SK-N-SH (cell line): Measurements from ENCODE around the gene NOP9. TPM values are rescaled to one million over a fixed set of nuclear protein-coding genes. Genes with fewer than 3 reads are reported as not detected.
A peak's percentile ranks its signal among the peaks of the same experiment; 100 is the strongest.

Experiments
- CTCF ChIA-PET: fragments of 300-600, 350-600 bp; formaldehyde crosslinking; extraction: SDS; loops from one replicate; lab custom pipeline; 2021; lab: Yijun Ruan, JAX
- POLR2A ChIA-PET: fragments of 350-600 bp; sonication (Branson Sonifier 250); formaldehyde crosslinking; extraction: SDS; loops from one replicate; lab custom pipeline; 2020; ENCODE audit warnings: antibody characterized with exemption, inconsistent platforms; lab: Yijun Ruan, JAX
- DNase-seq: peaks from one replicate; pipeline ENCODE4 v3.0.0; 2012
- H2AFZ ChIP-seq: fragments of 200-600 bp; sonication (generic); 2 replicates; pipeline ENCODE4 v1.8.1; 2016; ENCODE audit warnings: antibody characterized with exemption, mild to moderate bottlenecking, low read depth
- H3F3A ChIP-seq: fragments of 200-600 bp; sonication (generic); replicated peaks from 2 replicates; pipeline ENCODE3; 2016; ENCODE audit warnings: antibody characterized with exemption, mild to moderate bottlenecking; ENCODE audit not compliant: insufficient read depth
- H3K27ac ChIP-seq, 2 experiments: fragments of 200-500 bp in 1 of 2; fragments of 200-600 bp in 1 of 2; sonication (Bioruptor generic) in 1 of 2; sonication (generic), shearing (Covaris generic) in 1 of 2; 2 replicates each; pipeline versions ENCODE4 v1.5.1 to v1.6.1; 2014 to 2016; ENCODE audit warnings: low read depth in 2 of 2, inconsistent platforms in 1 of 2, low read length in 1 of 2, mild to moderate bottlenecking in 1 of 2, mixed read lengths in 1 of 2
- H3K27me3 ChIP-seq: fragments of 200-600 bp; sonication (generic), shearing (Covaris generic); 2 replicates; pipeline ENCODE4 v1.6.1; 2016; ENCODE audit warnings: mixed run types; ENCODE audit not compliant: insufficient read depth
- H3K36me3 ChIP-seq, 2 experiments: fragments of 200-500 bp in 1 of 2; fragments of 200-600 bp in 1 of 2; sonication (Bioruptor generic) in 1 of 2; sonication (generic) in 1 of 2; replicated peaks in 1 of 2; 2 replicates each; pipeline versions ENCODE3 to v1.5.1; 2014 to 2016; ENCODE audit warnings: low read length in 1 of 2, mild to moderate bottlenecking in 1 of 2; ENCODE audit not compliant: insufficient read depth in 2 of 2, control insufficient read depth in 1 of 2
- H3K4me1 ChIP-seq, 2 experiments: fragments of 200-500 bp in 1 of 2; fragments of 200-600 bp in 1 of 2; sonication (Bioruptor generic) in 1 of 2; sonication (generic), shearing (Covaris generic) in 1 of 2; 2 replicates each; pipeline versions ENCODE4 v1.5.1 to v1.6.1; 2014 to 2016; ENCODE audit warnings: low read depth in 1 of 2, low read length in 1 of 2, mixed run types in 1 of 2; ENCODE audit not compliant: insufficient read depth in 2 of 2, control insufficient read depth in 1 of 2
- H3K4me2 ChIP-seq: fragments of 200-600 bp; sonication (generic), shearing (Covaris generic); 2 replicates; pipeline ENCODE4 v1.6.1; 2017; ENCODE audit warnings: mixed run types
- H3K4me3 ChIP-seq, 2 experiments: fragments of 200-500 bp in 1 of 2; fragments of 200-600 bp in 1 of 2; sonication (Bioruptor generic) in 1 of 2; sonication (generic), shearing (Covaris generic) in 1 of 2; 2 replicates each; pipeline versions ENCODE4 v1.5.1 to v1.8.1; 2014 to 2016; ENCODE audit warnings: low read depth in 2 of 2, inconsistent platforms in 1 of 2, low read length in 1 of 2, mild to moderate bottlenecking in 1 of 2, mixed read lengths in 1 of 2, moderate library complexity in 1 of 2
- H3K79me2 ChIP-seq: fragments of 200-600 bp; sonication (generic); 2 replicates; pipeline ENCODE4 v1.8.1; 2017; ENCODE audit warnings: mild to moderate bottlenecking; ENCODE audit not compliant: insufficient read depth
- H3K9ac ChIP-seq: fragments of 200-600 bp; sonication (generic); 2 replicates; pipeline ENCODE4 v1.6.1; 2017; ENCODE audit warnings: mixed run types
- H3K9me2 ChIP-seq: fragments of 200-600 bp; sonication (generic); 2 replicates; pipeline ENCODE4 v1.6.1; 2017; ENCODE audit warnings: mixed run types
- H3K9me3 ChIP-seq: fragments of 200-600 bp; sonication (generic); 2 replicates; pipeline ENCODE4 v1.6.1; 2017; ENCODE audit warnings: mixed run types, mild to moderate bottlenecking, moderate library complexity
- H4K20me1 ChIP-seq: fragments of 200-600 bp; sonication (generic); 2 replicates; pipeline ENCODE4 v1.6.1; 2017; ENCODE audit warnings: mild to moderate bottlenecking, mixed run types; ENCODE audit not compliant: insufficient read depth
- FOXJ3 ChIP-seq: sonication (generic); formaldehyde crosslinking; IDR thresholded peaks from 2 replicates; pipeline ENCODE4 v1.5.1; 2020; ENCODE audit warnings: mild to moderate bottlenecking, missing genetic modification reagents
- JUND ChIP-seq: IDR thresholded peaks from 2 replicates; pipeline ENCODE4 v1.4.0; 2012
- MXI1 ChIP-seq: IDR thresholded peaks from 2 replicates; pipeline ENCODE4 v1.6.1; 2012; ENCODE audit warnings: mild to moderate bottlenecking, low read depth, low read length, improper control_type of control experiment
- NFIC ChIP-seq: IDR thresholded peaks from 2 replicates; pipeline ENCODE4 v1.4.0; 2012; ENCODE audit warnings: borderline replicate concordance
- NRF1 ChIP-seq: IDR thresholded peaks from 2 replicates; pipeline ENCODE4 v1.6.1; 2012; ENCODE audit warnings: low read depth, mild to moderate bottlenecking, low read length
- PBX3 ChIP-seq: IDR thresholded peaks from 2 replicates; pipeline ENCODE4; 2012
- REST ChIP-seq: IDR thresholded peaks from 2 replicates; pipeline ENCODE4 v1.6.1; 2012; ENCODE audit warnings: mild to moderate bottlenecking, low read depth, low read length, moderate library complexity
- TAF1 ChIP-seq: IDR thresholded peaks from 2 replicates; pipeline ENCODE4 v1.6.1; 2012; ENCODE audit warnings: low read depth, mild to moderate bottlenecking, low read length, moderate library complexity, borderline replicate concordance
- TEAD4 ChIP-seq: IDR thresholded peaks from 2 replicates; pipeline ENCODE4 v1.4.0; 2012; ENCODE audit warnings: mild to moderate bottlenecking, borderline replicate concordance; ENCODE audit not compliant: insufficient read depth
- YY1 ChIP-seq: IDR thresholded peaks from 2 replicates; pipeline ENCODE4 v1.4.0; 2012; ENCODE audit warnings: low read depth, mild to moderate bottlenecking
- WGBS: methylation state at CpG from one replicate; pipeline ENCODE4 v1.1.6; 2017; ENCODE audit warnings: low lambda C conversion rate; 5-methylcytosine and 5-hydroxymethylcytosine counted together
- polyA plus RNA-seq, 3 experiments: library from polyadenylated mRNA; depleted of rRNA; stranded (reverse); fragments of >200 nt; gene quantifications; 2 replicates each; pipeline ENCODE4 v1.2.3, GENCODE V29; 2012

Gene NOP9
- polyA plus RNA-seq, 1 of the 3 experiments (the other 2 are of a cell fraction): 11.9 TPM

GRCh38 chr14:24258548-24259265 lies 40.9 kb upstream of the NOP9 start:
- no peak overlapping the region for H3K27ac ChIP-seq
- DNase-seq: no peak
- no peak overlapping the region for H3K9ac ChIP-seq
- no peak overlapping the region for H3K4me3 ChIP-seq
- H4K20me1 ChIP-seq: no peaks in the 10 kb centered on the region
- H3K9me2 ChIP-seq: no peaks in the 10 kb centered on the region
- whole genome bisulfite sequencing: 93% methylated on average over 18 of the region's 18 CpGs
- no peak overlapping the region for H2AFZ ChIP-seq
- H3K4me2 ChIP-seq: no peak overlapping the region
- POLR2A ChIA-PET: no interaction called here
- H3K36me3 ChIP-seq: peaks cover 0 to 3% of the 10 kb centered on the region in 2 experiments
- peaks cover 5% of the 10 kb centered on the region for H3F3A ChIP-seq
- H3K79me2 ChIP-seq: no peaks in the 10 kb centered on the region
- CTCF ChIA-PET: interaction anchor here (0.6 to 4.0 kb wide), 6 partner anchors 10 to 265 kb away, joined by 3 to 15 read pairs (median 4); partner anchors contain the start of genes CIDEB, MDP1 and TINF2
- H3K9me3 ChIP-seq: no peaks in the 10 kb centered on the region
- no peaks in the 10 kb centered on the region for H3K27me3 ChIP-seq
- TF ChIP-seq YY1 (no peak), NFIC (no peak), JUND (no peak), NRF1 (no peak), FOXJ3 (no peak), TAF1 (no peak), REST (no peak), PBX3 (no peak)
- peaks cover 0 to 3% of the 10 kb centered on the region in 2 experiments; a peak in 1 of 4 replicates for H3K4me1 ChIP-seq

GRCh38 chr14:24259282-24260025 lies 40.2 kb upstream of the NOP9 start:
- Histone ChIP-seq H3K27ac (no peak overlapping the region), H3K9ac (no peak overlapping the region), H3K36me3 (peaks cover 0 to 3% of the 10 kb centered on the region in 2 experiments), H3K27me3 (no peaks in the 10 kb centered on the region), H2AFZ (no peak overlapping the region), H3K4me2 (no peak overlapping the region), H3K4me3 (no peak overlapping the region), H3K9me3 (no peaks in the 10 kb centered on the region), H3K9me2 (no peaks in the 10 kb centered on the region), H4K20me1 (no peaks in the 10 kb centered on the region), H3F3A (peaks cover 5% of the 10 kb centered on the region), H3K4me1 (peaks cover 0 to 3% of the 10 kb centered on the region in 2 experiments; a peak in 1 of 4 replicates), H3K79me2 (no peaks in the 10 kb centered on the region)
- ChIA-PET POLR2A (no interaction called here), CTCF (interaction anchor here (0.7 to 3.9 kb wide), 4 partner anchors 9 to 43 kb away, joined by 3 to 15 read pairs (median 3); partner anchors contain the start of genes MDP1, RABGGTA and TINF2)
- 87% methylated on average over 13 of the region's 16 CpGs for WGBS
- no peak for DNase-seq
- TF ChIP-seq MXI1 (no peak), NFIC (peak; percentile 42), TEAD4 (no peak)
